ENCODE results near the gene RGCC. TPM values are rescaled to one million over a fixed set of nuclear protein-coding genes. Genes with fewer than 3 reads are reported as not detected.

RGCC gene
- total RNA-seq, 2 donors from 2014 or later: 5.4 TPM

DNA sequence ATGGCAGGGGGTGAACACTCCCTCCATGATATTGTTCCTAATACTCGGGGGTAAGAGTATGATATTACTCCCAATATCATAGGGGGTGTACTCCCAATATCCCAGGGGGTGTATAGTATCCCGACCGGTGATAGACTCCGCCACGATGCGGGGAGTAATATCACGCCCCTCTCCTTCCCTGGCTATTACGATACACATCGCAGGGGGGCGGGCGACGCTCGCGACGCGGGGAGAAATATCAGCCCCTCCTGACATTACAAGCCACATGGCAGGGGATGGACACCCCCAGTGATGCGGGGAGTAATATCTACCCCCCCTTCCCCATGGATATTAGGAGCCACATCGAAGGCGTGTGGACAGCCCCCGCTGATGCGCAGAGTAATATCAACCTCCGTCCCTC, 3.2 kb upstream of the RGCC start:
- Histone ChIP-seq H3K4me3 (ENCODE audit: low read length) (no peak overlapping the region), H3K9ac (ENCODE audit: extremely low read depth, low read length, poor library complexity, severe bottlenecking) (no peak overlapping the region), H3K9me3 (ENCODE audit: control insufficient read depth, low read length) (no peaks in the 10 kb centered on the region), H3K36me3 (ENCODE audit: control insufficient read depth, insufficient read depth, low read length) (no peaks in the 10 kb centered on the region), H3K4me1 (ENCODE audit: control insufficient read depth, insufficient read depth, low read length) (peaks cover 5% of the 10 kb centered on the region), H3K27ac (ENCODE audit: low read depth, low read length) (no peak overlapping the region), H3K27me3 (ENCODE audit: control insufficient read depth, insufficient read depth, low read length, poor library complexity, severe bottlenecking) (peaks cover 78% of the 10 kb centered on the region)
- DNase-seq: no peak
- H3K27ac Mint-ChIP-seq: no peak overlapping the region
- peaks cover 58% of the 10 kb centered on the region for H3K27me3 Mint-ChIP-seq (ENCODE audit: insufficient read depth)
- no peaks in the 10 kb centered on the region for H3K9me3 Mint-ChIP-seq
- no peak overlapping the region for H3K4me3 Mint-ChIP-seq
- H3K36me3 Mint-ChIP-seq (ENCODE audit: low read depth): no peaks in the 10 kb centered on the region
- no peak for TF ChIP-seq CTCF (conservative IDR thresholded peaks at IDR 0.05)
- WGBS, 2 experiments (ENCODE audit: insufficient coverage in 1 of 2, insufficient read length in 1 of 2): 88 to 90% methylated on average over 9 to 22 of the region's 22 CpGs
- no peaks in the 10 kb centered on the region for H3K4me1 Mint-ChIP-seq

- H3K27me3 Mint-ChIP-seq (ENCODE audit: insufficient read depth): peaks cover 73% of the 10 kb centered on the region
- peak; percentile 56 for DNase-seq
These were observed 1.5 kb upstream of the RGCC start for GRCh38 chr13:41455725-41456419.

GRCh38 chr13:41457589-41458186, 338 bp downstream of the RGCC start:
- no peak for TF ChIP-seq CTCF (conservative IDR thresholded peaks at IDR 0.05)
- H3K9me3 ChIP-seq (ENCODE audit: control insufficient read depth, low read length): no peaks in the 10 kb centered on the region
- peaks cover 95% of the 10 kb centered on the region for H3K27me3 ChIP-seq (ENCODE audit: control insufficient read depth, insufficient read depth, low read length, poor library complexity, severe bottlenecking)
- WGBS, 2 experiments (ENCODE audit: insufficient coverage in 1 of 2, insufficient read length in 1 of 2): 0% methylated on average over 56 of the region's 56 CpGs; no CpG with 5 or more reads in 1 of the 2 experiments
- H3K9ac ChIP-seq (ENCODE audit: extremely low read depth, low read length, poor library complexity, severe bottlenecking): no peak overlapping the region
- H3K4me1 Mint-ChIP-seq: peaks cover 2% of the 10 kb centered on the region
- H3K36me3 Mint-ChIP-seq (ENCODE audit: low read depth): no peaks in the 10 kb centered on the region
- peak overlapping the region; percentile 53 for H3K4me3 Mint-ChIP-seq
- H3K36me3 ChIP-seq (ENCODE audit: control insufficient read depth, insufficient read depth, low read length): no peaks in the 10 kb centered on the region
- peaks cover 5% of the 10 kb centered on the region for H3K4me1 ChIP-seq (ENCODE audit: control insufficient read depth, insufficient read depth, low read length)
- H3K9me3 Mint-ChIP-seq: no peaks in the 10 kb centered on the region
- H3K27me3 Mint-ChIP-seq (ENCODE audit: insufficient read depth): peaks cover 78% of the 10 kb centered on the region
- peak; percentile 66 for DNase-seq
- H3K4me3 ChIP-seq (ENCODE audit: low read length): peak overlapping the region; percentile 74
- no peak overlapping the region for H3K27ac ChIP-seq (ENCODE audit: low read depth, low read length)
- H3K27ac Mint-ChIP-seq: no peak overlapping the region

More at GRCh38 chr13:41455725-41456419, 1.5 kb upstream of the RGCC start:
- H3K4me1 ChIP-seq (ENCODE audit: control insufficient read depth, insufficient read depth, low read length): peaks cover 5% of the 10 kb centered on the region
- H3K27ac Mint-ChIP-seq: no peak overlapping the region
- TF ChIP-seq CTCF (conservative IDR thresholded peaks at IDR 0.05): no peak
- peaks cover 95% of the 10 kb centered on the region for H3K27me3 ChIP-seq (ENCODE audit: control insufficient read depth, insufficient read depth, low read length, poor library complexity, severe bottlenecking)
- no peak overlapping the region for H3K9ac ChIP-seq (ENCODE audit: extremely low read depth, low read length, poor library complexity, severe bottlenecking)
- no peak overlapping the region for H3K4me3 ChIP-seq (ENCODE audit: low read length)
- WGBS, 2 experiments (ENCODE audit: insufficient coverage in 1 of 2, insufficient read length in 1 of 2): 57% methylated on average over 13 to 19 of the region's 19 CpGs
- no peaks in the 10 kb centered on the region for H3K9me3 Mint-ChIP-seq
- peaks cover 2% of the 10 kb centered on the region for H3K4me1 Mint-ChIP-seq
- H3K36me3 ChIP-seq (ENCODE audit: control insufficient read depth, insufficient read depth, low read length): no peaks in the 10 kb centered on the region
- no peaks in the 10 kb centered on the region for H3K9me3 ChIP-seq (ENCODE audit: control insufficient read depth, low read length)
- H3K36me3 Mint-ChIP-seq (ENCODE audit: low read depth): no peaks in the 10 kb centered on the region
- H3K4me3 Mint-ChIP-seq: peak overlapping the region; percentile 53
- H3K27ac ChIP-seq (ENCODE audit: low read depth, low read length): no peak overlapping the region

All from endodermal cell (in vitro differentiated cells).